ENCODE measurements around the gene HRAS. TPM values are rescaled to one million over a fixed set of nuclear protein-coding genes. Genes with fewer than 3 reads are reported as not detected.

Gene HRAS
- total RNA-seq, 4 donors from 2014 or later = 82.9 to 131 (median 96.2) TPM

DNA sequence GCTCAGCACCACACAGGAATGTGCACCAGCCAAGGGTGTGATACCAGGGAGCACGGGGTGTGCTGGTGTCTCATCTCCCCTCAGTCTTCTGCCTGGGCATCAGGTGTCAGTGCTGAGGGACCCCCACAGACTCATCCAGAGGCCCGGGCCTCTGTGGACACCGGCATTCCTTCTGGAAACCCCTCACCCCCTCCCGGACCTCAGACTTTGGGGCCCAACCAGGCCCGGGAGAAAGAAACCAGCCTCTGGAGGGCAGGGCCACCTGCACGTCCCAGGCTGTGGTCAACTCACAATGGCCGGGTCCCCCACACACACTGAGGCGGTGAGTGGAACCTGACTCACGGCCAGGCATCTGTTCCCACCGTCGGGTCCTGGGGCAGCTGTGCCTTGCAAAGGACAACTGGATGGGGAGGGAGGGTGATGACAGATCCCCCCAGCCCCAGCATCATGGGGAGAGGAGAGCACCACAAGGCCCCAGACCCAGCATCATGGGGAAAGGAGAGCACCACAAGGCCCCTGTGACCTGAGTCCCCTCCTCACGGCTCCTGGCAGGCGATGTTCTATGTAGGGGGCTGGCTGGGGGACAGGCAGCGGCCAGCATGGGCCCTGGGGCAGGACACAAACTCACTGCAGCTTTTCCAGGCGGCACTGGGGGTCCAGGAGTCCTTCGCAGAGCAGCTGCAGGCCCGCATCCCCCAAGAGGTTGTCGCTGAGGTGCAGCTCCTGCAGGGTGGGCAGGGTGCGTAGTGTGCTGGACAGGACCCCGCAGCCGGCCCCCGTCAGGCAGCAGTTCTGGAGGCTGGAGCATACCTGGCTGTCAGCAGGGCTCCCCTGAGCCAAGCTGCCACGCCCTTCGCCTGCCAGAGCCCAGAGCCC lies 35.9 kb downstream of the HRAS start:
- H3K4me1 ChIP-seq = peaks cover 20% of the 10 kb centered on the region
- peaks cover 74% of the 10 kb centered on the region for H3K36me3 ChIP-seq
- no peak for TF ChIP-seq POLR2A (IDR thresholded peaks at IDR 0.05)
- TF ChIP-seq, protein P1, sequence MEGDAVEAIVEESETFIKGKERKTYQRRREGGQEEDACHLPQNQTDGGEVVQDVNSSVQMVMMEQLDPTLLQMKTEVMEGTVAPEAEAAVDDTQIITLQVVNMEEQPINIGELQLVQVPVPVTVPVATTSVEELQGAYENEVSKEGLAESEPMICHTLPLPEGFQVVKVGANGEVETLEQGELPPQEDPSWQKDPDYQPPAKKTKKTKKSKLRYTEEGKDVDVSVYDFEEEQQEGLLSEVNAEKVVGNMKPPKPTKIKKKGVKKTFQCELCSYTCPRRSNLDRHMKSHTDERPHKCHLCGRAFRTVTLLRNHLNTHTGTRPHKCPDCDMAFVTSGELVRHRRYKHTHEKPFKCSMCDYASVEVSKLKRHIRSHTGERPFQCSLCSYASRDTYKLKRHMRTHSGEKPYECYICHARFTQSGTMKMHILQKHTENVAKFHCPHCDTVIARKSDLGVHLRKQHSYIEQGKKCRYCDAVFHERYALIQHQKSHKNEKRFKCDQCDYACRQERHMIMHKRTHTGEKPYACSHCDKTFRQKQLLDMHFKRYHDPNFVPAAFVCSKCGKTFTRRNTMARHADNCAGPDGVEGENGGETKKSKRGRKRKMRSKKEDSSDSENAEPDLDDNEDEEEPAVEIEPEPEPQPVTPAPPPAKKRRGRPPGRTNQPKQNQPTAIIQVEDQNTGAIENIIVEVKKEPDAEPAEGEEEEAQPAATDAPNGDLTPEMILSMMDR (IDR thresholded peaks at IDR 0.05) = no peak
- TF ChIP-seq POLR2AphosphoS5 (IDR thresholded peaks at IDR 0.05) = no peak
- no peak for TF ChIP-seq EP300 (IDR thresholded peaks at IDR 0.05)
- H3K27me3 ChIP-seq = no peaks in the 10 kb centered on the region
- 85% methylated on average over 13 of the region's 24 CpGs for WGBS
- H3K4me3 ChIP-seq = no peak overlapping the region
- H3K27ac ChIP-seq = no peak overlapping the region
- no peak for DNase-seq (ENCODE audit: low spot score in 2 of 2)
- no peaks in the 10 kb centered on the region for H3K9me3 ChIP-seq

- H3K36me3 ChIP-seq = peaks cover 83% of the 10 kb centered on the region
- no peaks in the 10 kb centered on the region for H3K9me3 ChIP-seq
- no peaks in the 10 kb centered on the region for H3K27me3 ChIP-seq
- H3K4me1 ChIP-seq = peaks cover 11% of the 10 kb centered on the region
- H3K4me3 ChIP-seq = no peak overlapping the region
- no peak for TF ChIP-seq POLR2A (IDR thresholded peaks at IDR 0.05)
- TF ChIP-seq POLR2AphosphoS5 (IDR thresholded peaks at IDR 0.05) = no peak
- TF ChIP-seq, protein P1 (IDR thresholded peaks at IDR 0.05) = no peak
- no peak for TF ChIP-seq EP300 (IDR thresholded peaks at IDR 0.05)
- H3K27ac ChIP-seq = no peak overlapping the region
- 91% methylated on average over 12 of the region's 39 CpGs for WGBS
- DNase-seq (ENCODE audit: low spot score in 2 of 2) = no peak
Observed at GRCh38 chr11:498297-499181, 36.8 kb downstream of the HRAS start.

GRCh38 chr11:497565-498296 lies 37.6 kb downstream of the HRAS start:
- Histone ChIP-seq H3K4me1 (peaks cover 3% of the 10 kb centered on the region), H3K27me3 (no peaks in the 10 kb centered on the region), H3K36me3 (peaks cover 91% of the 10 kb centered on the region), H3K9me3 (no peaks in the 10 kb centered on the region), H3K4me3 (no peak overlapping the region), H3K27ac (no peak overlapping the region)
- TF ChIP-seq, protein P1 (IDR thresholded peaks at IDR 0.05) = no peak
- TF ChIP-seq POLR2A (IDR thresholded peaks at IDR 0.05) (no peak), EP300 (IDR thresholded peaks at IDR 0.05) (no peak), POLR2AphosphoS5 (IDR thresholded peaks at IDR 0.05) (no peak)
- no peak for DNase-seq (ENCODE audit: low spot score in 2 of 2)
- WGBS = 94% methylated on average over 27 of the region's 31 CpGs

- Histone ChIP-seq H3K4me1 (no peaks in the 10 kb centered on the region), H3K36me3 (peaks cover 93% of the 10 kb centered on the region), H3K4me3 (no peak overlapping the region), H3K27me3 (no peaks in the 10 kb centered on the region), H3K27ac (no peak overlapping the region), H3K9me3 (no peaks in the 10 kb centered on the region)
- no peak for TF ChIP-seq POLR2A (IDR thresholded peaks at IDR 0.05)
- DNase-seq (ENCODE audit: low spot score in 2 of 2) = no peak
- 93% methylated on average over 34 of the region's 34 CpGs for WGBS
Observed at GRCh38 chr11:496834-497564, 38.4 kb downstream of the HRAS start.

- peaks cover 88% of the 10 kb centered on the region for H3K36me3 ChIP-seq
- 59% methylated on average over 10 of the region's 10 CpGs for WGBS
- no peaks in the 10 kb centered on the region for H3K4me1 ChIP-seq
- no peak for TF ChIP-seq EP300 (IDR thresholded peaks at IDR 0.05)
- TF ChIP-seq POLR2AphosphoS5 (IDR thresholded peaks at IDR 0.05) = no peak
- TF ChIP-seq POLR2A (IDR thresholded peaks at IDR 0.05) = no peak
- TF ChIP-seq, protein P1 (IDR thresholded peaks at IDR 0.05) = no peak
- H3K9me3 ChIP-seq = no peaks in the 10 kb centered on the region
- DNase-seq (ENCODE audit: low spot score in 2 of 2) = no peak
- no peak overlapping the region for H3K4me3 ChIP-seq
- H3K27ac ChIP-seq = no peak overlapping the region
- no peaks in the 10 kb centered on the region for H3K27me3 ChIP-seq
Observed at GRCh38 chr11:495537-495931, 39.8 kb downstream of the HRAS start.
